GM19395 (cell line): ENCODE results near the gene PXDN.

ENCODE experiments used
- ATAC-seq: cut with Tn5 transposase; IDR thresholded peaks from one replicate; pipeline ENCODE4 v1.9.1; 2021; ENCODE audit warnings: mild to moderate bottlenecking, moderate library complexity; ENCODE audit not compliant: unreplicated experiment

PXDN gene

GRCh38 chr2:1590596-1591460 lies 153.5 kb downstream of the PXDN start:
- ATAC-seq = no peak

- no peak for ATAC-seq
These were observed 155.2 kb downstream of the PXDN start for GRCh38 chr2:1588978-1589621.

- no peak for ATAC-seq
These were observed 156.0 kb downstream of the PXDN start for GRCh38 chr2:1588051-1588977.

- no peak for ATAC-seq
These were observed 157.1 kb downstream of the PXDN start for GRCh38 chr2:1586923-1587840.

GRCh38 chr2:1586251-1586922 lies 157.9 kb downstream of the PXDN start:
- no peak for ATAC-seq

GRCh38 chr2:1585635-1586034 lies 158.7 kb downstream of the PXDN start:
- ATAC-seq = no peak

GRCh38 chr2:1584691-1585485 lies 159.4 kb downstream of the PXDN start:
- no peak for ATAC-seq

GRCh38 chr2:1584051-1584531 lies 160.2 kb downstream of the PXDN start:
- ATAC-seq = no peak

- ATAC-seq = no peak
These were observed 161.4 kb downstream of the PXDN start for GRCh38 chr2:1582891-1583341.

- no peak for ATAC-seq
These were observed 162.2 kb downstream of the PXDN start for GRCh38 chr2:1581965-1582625.
